HFF-Myc (cell line): ENCODE measurements around the gene SLC15A3.

Experiments
- DNase-seq: peaks from one replicate; pipeline ENCODE4 v3.0.0-alpha.2; 2011; ENCODE audit warnings: low read depth; ENCODE audit errors: extremely low read depth
- H3K4me3 ChIP-seq: replicated peaks from 2 replicates; pipeline ENCODE4 v1.5.1; 2011; ENCODE audit warnings: low read depth, mild to moderate bottlenecking, control low read depth, low read length
- CTCF ChIP-seq: IDR thresholded peaks from 2 replicates; pipeline ENCODE4 v1.5.1; 2012; ENCODE audit warnings: mild to moderate bottlenecking, low read depth, low read length, control low read depth; ENCODE audit errors: missing control alignments

Gene SLC15A3

DNA sequence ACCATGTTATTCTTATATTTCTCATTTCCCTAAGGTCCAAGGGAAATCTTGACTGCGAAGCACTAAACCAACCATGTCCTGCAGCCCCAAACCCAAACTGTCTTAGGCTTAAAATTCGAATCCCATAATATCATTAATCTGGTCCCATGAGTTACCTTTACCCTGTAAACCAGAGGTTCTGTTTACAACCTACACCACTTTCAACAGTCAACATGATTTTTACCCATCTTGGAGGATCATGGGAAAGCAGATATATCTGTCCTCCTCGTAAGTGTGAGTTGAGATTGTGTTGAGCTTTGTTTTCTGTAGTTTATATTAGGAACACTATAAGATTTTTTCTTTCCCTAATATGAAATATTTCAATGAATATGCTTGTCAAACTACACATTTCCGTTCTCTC is 52.0 kb downstream of the SLC15A3 start:
- H3K4me3 ChIP-seq = no peak overlapping the region
- no peak for DNase-seq
- TF ChIP-seq CTCF = no peak

DNA sequence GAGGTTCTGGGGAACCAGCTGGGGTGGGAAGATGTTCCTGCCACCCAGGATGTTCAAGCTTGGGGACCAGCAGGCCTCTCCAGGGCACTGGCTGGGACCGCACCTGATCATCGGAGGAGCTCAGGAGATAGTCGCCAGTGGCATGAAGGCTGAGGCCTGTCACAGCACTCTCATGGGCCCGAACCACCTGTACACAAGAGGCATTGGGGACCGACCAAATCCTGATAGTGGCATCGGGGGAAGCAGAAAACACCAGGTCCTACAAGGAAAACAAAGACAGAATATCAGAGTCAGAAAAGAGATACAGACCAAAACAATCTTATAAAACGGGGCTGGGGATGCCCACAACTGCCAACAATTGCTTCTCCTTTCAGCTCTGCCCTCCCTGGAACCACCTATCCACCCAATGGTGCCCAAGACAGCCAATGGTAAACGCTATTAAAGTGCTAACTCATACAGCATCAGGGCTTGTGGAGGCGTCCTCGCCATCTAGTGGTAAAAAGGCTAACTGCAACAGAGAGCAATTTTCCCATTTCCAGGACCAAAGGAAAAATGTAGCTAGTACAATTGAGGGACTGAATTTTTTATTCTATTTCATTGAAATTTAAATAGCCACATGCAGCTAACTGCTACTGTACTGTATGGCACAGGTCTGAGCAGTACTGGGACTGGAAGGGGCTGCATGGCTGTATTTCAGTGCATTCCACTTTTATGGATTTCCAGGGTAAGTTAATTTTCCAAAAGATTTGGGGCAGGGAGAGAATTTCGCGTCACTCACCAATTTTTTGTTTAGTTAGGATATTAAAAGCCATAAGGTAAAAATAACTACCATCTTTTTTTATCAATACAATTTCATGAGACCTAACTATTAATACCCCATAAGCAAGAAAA is 52.7 kb downstream of the SLC15A3 start:
- peak; percentile 58 for DNase-seq
- no peak overlapping the region for H3K4me3 ChIP-seq
- peak; percentile 95 for TF ChIP-seq CTCF

DNA sequence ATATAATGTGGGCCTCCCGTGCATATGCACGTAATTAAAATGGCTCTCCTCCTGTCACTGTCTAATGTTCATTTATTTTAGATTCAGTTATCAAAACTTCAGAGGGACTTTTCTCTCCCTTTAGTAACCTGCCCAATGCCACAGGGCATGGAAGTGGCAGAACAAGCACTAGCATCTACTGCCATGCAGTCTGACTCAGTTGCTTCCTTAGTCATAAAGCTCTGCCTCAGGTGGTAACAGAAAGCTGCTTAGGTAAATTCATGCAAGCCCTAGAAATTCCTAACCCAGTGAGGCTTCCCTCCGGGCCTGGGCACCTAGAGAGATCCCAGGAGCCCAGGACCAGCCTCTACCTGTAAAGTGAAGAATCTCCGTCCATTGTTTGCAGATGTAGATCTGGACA is 54.5 kb downstream of the SLC15A3 start:
- TF ChIP-seq CTCF = no peak
- DNase-seq = no peak
- no peak overlapping the region for H3K4me3 ChIP-seq

DNA sequence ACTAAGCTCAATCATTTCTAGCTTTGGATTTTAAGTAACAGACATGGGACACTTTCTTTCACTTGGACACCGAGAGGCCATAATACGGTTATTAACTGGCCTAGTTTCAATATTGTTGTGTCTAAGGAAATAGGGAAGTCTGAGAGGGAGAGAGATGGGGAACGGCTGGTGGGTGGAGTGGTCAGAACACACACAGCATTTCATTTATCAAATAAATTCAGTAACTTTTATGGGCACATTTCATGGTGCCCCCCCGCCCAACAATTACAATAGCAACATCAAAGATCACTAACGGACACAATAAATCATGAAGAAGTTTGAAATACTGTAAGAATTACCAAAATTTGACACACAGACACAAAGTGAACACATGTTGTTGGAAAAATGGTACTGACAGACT is 56.3 kb downstream of the SLC15A3 start:
- no peak for TF ChIP-seq CTCF
- DNase-seq = no peak
- no peak overlapping the region for H3K4me3 ChIP-seq

DNA sequence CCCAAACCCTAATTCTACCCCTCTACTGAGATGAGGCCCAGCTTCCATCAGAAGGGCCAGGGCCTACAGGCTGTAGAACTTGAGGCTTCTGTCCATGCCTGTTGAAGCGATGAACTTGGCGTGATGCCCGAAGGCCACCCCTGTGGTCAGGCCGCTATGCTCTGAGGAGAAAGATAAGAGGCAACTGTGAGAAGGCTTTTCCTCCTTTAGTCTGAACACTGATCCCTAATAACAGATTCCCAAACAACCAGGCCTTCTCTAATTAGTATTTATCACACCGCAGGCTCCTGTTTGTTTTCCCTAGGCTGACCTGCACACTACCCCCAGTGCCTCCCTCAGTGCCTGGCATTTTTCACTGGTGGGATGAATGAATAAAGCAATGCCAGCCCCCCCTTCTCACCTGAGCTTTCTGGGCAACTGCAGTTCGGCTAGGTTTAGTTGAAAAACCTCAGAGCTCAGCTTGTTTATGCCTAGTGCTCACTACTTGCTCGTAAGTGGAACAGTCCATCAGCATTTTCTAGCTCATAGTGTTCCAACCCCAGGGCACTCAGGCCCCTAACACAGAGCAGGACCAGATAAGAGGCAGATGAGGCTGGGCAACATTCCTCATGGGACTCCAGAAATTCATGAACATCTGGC is 60.8 kb downstream of the SLC15A3 start:
- no peak overlapping the region for H3K4me3 ChIP-seq
- no peak for DNase-seq
- TF ChIP-seq CTCF = no peak

GRCh38 chr11:60890696-60891095 is 61.3 kb downstream of the SLC15A3 start:
- no peak for DNase-seq
- no peak for TF ChIP-seq CTCF
- H3K4me3 ChIP-seq = no peak overlapping the region
